ENCODE measurements around the gene ABHD16B. TPM values are rescaled to one million over a fixed set of nuclear protein-coding genes. Genes with fewer than 3 reads are reported as not detected.
A peak's percentile ranks its signal among the peaks of the same experiment; 100 is the strongest.

ABHD16B gene
- total and polyA plus RNA-seq, 2 of the 13 experiments (the other 11 are each of a cell fraction or from before 2014, with no cell fraction given): not detected

GRCh38 chr20:63844511-63844991 lies 16.7 kb upstream of the ABHD16B start:
- Histone ChIP-seq H3K27me3 (ENCODE audit: control insufficient read depth in 1 of 2, insufficient read depth in 2 of 2, low read length in 2 of 2) (peaks cover 17 to 49% of the 10 kb centered on the region in 2 experiments), H3K4me1 (ENCODE audit: insufficient read depth, low read length) (peaks cover 53% of the 10 kb centered on the region), H3K4me3 (replicated peaks in 1 of 3; ENCODE audit: insufficient read depth in 1 of 3, low read depth in 2 of 3, low read length in 3 of 3) (no peak overlapping the region), H3K9me3 (ENCODE audit: low read length) (no peaks in the 10 kb centered on the region), H3K27ac (ENCODE audit: extremely low read length, insufficient read depth, low read length) (no peak overlapping the region), H3K4me2 (ENCODE audit: low read depth, low read length) (no peak overlapping the region), H3K9ac (ENCODE audit: insufficient read depth, low read depth, low read length) (no peak overlapping the region), H2AFZ (ENCODE audit: low read length) (no peak overlapping the region), H3K36me3 (replicated peaks in 1 of 2; ENCODE audit: control insufficient read depth in 1 of 2, insufficient read depth in 2 of 2, low read length in 2 of 2) (no peaks in the 10 kb centered on the region), H4K20me1 (ENCODE audit: insufficient read depth, low read length) (no peaks in the 10 kb centered on the region), H3K79me2 (ENCODE audit: insufficient read depth, low read length) (no peaks in the 10 kb centered on the region)
- in situ Hi-C loops (cut with HindIII; ENCODE audit: extremely low pct_ligation_motif_present, low pct_unique_long_range_greater_than_20kb) (no loop called here), intact Hi-C loops (cut with micrococcal nuclease; ENCODE audit: unreplicated experiment) (no loop called here)
- TF ChIP-seq HES4 (CRISPR knock-in tag; IDR thresholded peaks at IDR 0.05; ENCODE audit: borderline replicate concordance): 0 out of 2 replicates have a peak, but pooled peaks have one; percentile 11
- TF ChIP-seq ZNF432 (CRISPR knock-in tag; IDR thresholded peaks at IDR 0.05; ENCODE audit: borderline replicate concordance): no peak
- no peak for TF ChIP-seq ZSCAN31 (CRISPR knock-in tag; IDR thresholded peaks at IDR 0.05; ENCODE audit: low read depth)
- TF ChIP-seq NFYC (CRISPR knock-in tag; IDR thresholded peaks at IDR 0.05): 0 out of 2 replicates have a peak, but pooled peaks have one; percentile 2
- TF ChIP-seq HNRNPL (IDR thresholded peaks at IDR 0.05; ENCODE audit: low read depth, low read length): 0 out of 2 replicates have a peak, but pooled peaks have one; percentile 58
- CTCF ChIA-PET (ENCODE audit: low intra/inter-chr PET ratio, low total read pairs): no interaction called here
- 48% methylated on average over 8 of the region's 9 CpGs for WGBS (ENCODE audit: low lambda C conversion rate)
- FAIRE-seq (no peak), ATAC-seq (no peak), DNase-seq (ENCODE audit: low spot score) (no peak)
- POLR2A ChIA-PET: interaction anchor here (2.1 kb wide), 1 partner anchor 10 kb away, joined by 6 read pairs; no protein-coding TSS in a partner anchor
- BruUV-seq (replicated peaks): no TSS peak

GRCh38 chr20:63846128-63846771 lies 15.0 kb upstream of the ABHD16B start:
- in situ Hi-C loops (cut with HindIII; ENCODE audit: extremely low pct_ligation_motif_present, low pct_unique_long_range_greater_than_20kb): no loop called here
- ChIA-PET POLR2A (interaction anchor here (0.7 to 3.7 kb wide), 5 partner anchors 9 to 41 kb away, joined by 3 to 29 read pairs (median 4); partner anchors contain the start of genes ABHD16B and TPD52L2), CTCF (ENCODE audit: low intra/inter-chr PET ratio, low total read pairs) (no interaction called here)
- H3K4me2 ChIP-seq (ENCODE audit: low read depth, low read length): peak overlapping the region; percentile 66
- no peaks in the 10 kb centered on the region for H3K79me2 ChIP-seq (ENCODE audit: insufficient read depth, low read length)
- ATAC-seq (peak; percentile 51), DNase-seq (ENCODE audit: low spot score) (peak; percentile 75), FAIRE-seq (peak; percentile 80)
- H2AFZ ChIP-seq (ENCODE audit: low read length): no peak overlapping the region
- 4% methylated on average over 18 of the region's 24 CpGs for WGBS (ENCODE audit: low lambda C conversion rate)
- H3K9ac ChIP-seq (ENCODE audit: insufficient read depth, low read depth, low read length): no peak overlapping the region
- peaks cover 41% of the 10 kb centered on the region for H3K4me1 ChIP-seq (ENCODE audit: insufficient read depth, low read length)
- H4K20me1 ChIP-seq (ENCODE audit: insufficient read depth, low read length): no peaks in the 10 kb centered on the region
- H3K9me3 ChIP-seq (ENCODE audit: low read length): no peaks in the 10 kb centered on the region
- no peaks in the 10 kb centered on the region for H3K36me3 ChIP-seq (replicated peaks in 1 of 2; ENCODE audit: control insufficient read depth in 1 of 2, insufficient read depth in 2 of 2, low read length in 2 of 2)
- H3K27me3 ChIP-seq (ENCODE audit: control insufficient read depth in 1 of 2, insufficient read depth in 2 of 2, low read length in 2 of 2): peaks cover 12 to 40% of the 10 kb centered on the region in 2 experiments
- peak overlapping the region; percentile 35 to 67 (median 43); a peak in 5 of 6 replicates for H3K4me3 ChIP-seq (replicated peaks in 1 of 3; ENCODE audit: insufficient read depth in 1 of 3, low read depth in 2 of 3, low read length in 3 of 3)
- intact Hi-C loops (cut with micrococcal nuclease; ENCODE audit: unreplicated experiment): no loop called here
- H3K27ac ChIP-seq (ENCODE audit: extremely low read length, insufficient read depth, low read length): no peak overlapping the region
- BruUV-seq (replicated peaks): no TSS peak
- TF ChIP-seq ZSCAN25 (CRISPR knock-in tag; IDR thresholded peaks at IDR 0.05): peak; percentile 76
- TF ChIP-seq HNRNPL (IDR thresholded peaks at IDR 0.05; ENCODE audit: low read depth, low read length): no peak
- peak; percentile 77 for TF ChIP-seq TARDBP (CRISPR knock-in tag; IDR thresholded peaks at IDR 0.05)
- 0 out of 2 replicates have a peak, but pooled peaks have one; percentile 68 for TF ChIP-seq ZNF512B (CRISPR knock-in tag; IDR thresholded peaks at IDR 0.05; ENCODE audit: borderline replicate concordance)
- TF ChIP-seq, protein P1, sequence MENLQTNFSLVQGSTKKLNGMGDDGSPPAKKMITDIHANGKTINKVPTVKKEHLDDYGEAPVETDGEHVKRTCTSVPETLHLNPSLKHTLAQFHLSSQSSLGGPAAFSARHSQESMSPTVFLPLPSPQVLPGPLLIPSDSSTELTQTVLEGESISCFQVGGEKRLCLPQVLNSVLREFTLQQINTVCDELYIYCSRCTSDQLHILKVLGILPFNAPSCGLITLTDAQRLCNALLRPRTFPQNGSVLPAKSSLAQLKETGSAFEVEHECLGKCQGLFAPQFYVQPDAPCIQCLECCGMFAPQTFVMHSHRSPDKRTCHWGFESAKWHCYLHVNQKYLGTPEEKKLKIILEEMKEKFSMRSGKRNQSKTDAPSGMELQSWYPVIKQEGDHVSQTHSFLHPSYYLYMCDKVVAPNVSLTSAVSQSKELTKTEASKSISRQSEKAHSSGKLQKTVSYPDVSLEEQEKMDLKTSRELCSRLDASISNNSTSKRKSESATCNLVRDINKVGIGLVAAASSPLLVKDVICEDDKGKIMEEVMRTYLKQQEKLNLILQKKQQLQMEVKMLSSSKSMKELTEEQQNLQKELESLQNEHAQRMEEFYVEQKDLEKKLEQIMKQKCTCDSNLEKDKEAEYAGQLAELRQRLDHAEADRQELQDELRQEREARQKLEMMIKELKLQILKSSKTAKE (CRISPR knock-in tag; IDR thresholded peaks at IDR 0.05; ENCODE audit: borderline replicate concordance): peak; percentile 68; the same call in 1 of the 2 replicates
- TF ChIP-seq FOXP1 (IDR thresholded peaks at IDR 0.05): no peak
- peak; percentile 24; the same call in 1 of the 2 replicates for TF ChIP-seq FOXP1 (CRISPR knock-in tag; IDR thresholded peaks at IDR 0.05)
- TF ChIP-seq ZFP36 (IDR thresholded peaks at IDR 0.05; ENCODE audit: borderline replicate concordance, low read depth, low read length, partially characterized antibody): no peak

All from HepG2 (cell line).